Neural cell (in vitro differentiated cells): Measurements from ENCODE around the gene C1orf122. TPM values are rescaled to one million over a fixed set of nuclear protein-coding genes. Genes with fewer than 3 reads are reported as not detected.

Experiments used
- H2AFZ ChIP-seq: fragments of 200-600, 300-800 bp; sonication (generic), shearing (Covaris generic); 2 replicates; pipeline ENCODE4 v1.6.0; 2014; ENCODE audit warnings: low read depth, mild to moderate bottlenecking, antibody characterized with exemption, low read length, moderate library complexity
- H3F3A ChIP-seq: fragments of 200-600 bp; shearing (Covaris generic); 2 replicates; pipeline ENCODE4 v1.6.1; 2016; ENCODE audit warnings: mild to moderate bottlenecking, moderate library complexity, mixed read lengths, antibody characterized with exemption, low read length; ENCODE audit not compliant: insufficient read depth, poor library complexity, severe bottlenecking
- H3K27ac ChIP-seq: fragments of 200-600, 300-800 bp; sonication (generic), shearing (Covaris generic); 2 replicates; pipeline ENCODE4 v1.5.1; 2014; ENCODE audit warnings: mild to moderate bottlenecking, low read length, moderate library complexity
- H3K27me3 ChIP-seq: fragments of 300-800, 200-600 bp; sonication (generic), shearing (Covaris generic); 2 replicates; pipeline ENCODE4 v1.6.0; 2014; ENCODE audit warnings: mild to moderate bottlenecking, low read depth, low read length, moderate library complexity; ENCODE audit not compliant: insufficient read depth
- H3K36me3 ChIP-seq: fragments of 300-800, 200-600 bp; sonication (generic), shearing (Covaris generic); 2 replicates; pipeline ENCODE4 v1.5.1; 2014; ENCODE audit warnings: mild to moderate bottlenecking, antibody characterized with exemption, low read length, moderate library complexity; ENCODE audit not compliant: insufficient read depth
- H3K4me2 ChIP-seq: fragments of 300-800, 200-600 bp; sonication (generic), shearing (Covaris generic); 2 replicates; pipeline ENCODE4 v1.6.0; 2014; ENCODE audit warnings: mild to moderate bottlenecking, low read length
- H3K4me3 ChIP-seq: fragments of 300-800, 200-600 bp; sonication (generic), shearing (Covaris generic); 2 replicates; pipeline ENCODE4 v1.5.1; 2014; ENCODE audit warnings: mild to moderate bottlenecking, low read length, moderate library complexity
- H3K79me2 ChIP-seq: fragments of 200-600 bp; shearing (Covaris generic); replicated peaks from 2 replicates; pipeline ENCODE4 v1.6.0; 2014; ENCODE audit warnings: mild to moderate bottlenecking, low read length, moderate library complexity; ENCODE audit not compliant: insufficient read depth
- H3K9ac ChIP-seq: fragments of 300-800, 200-600 bp; sonication (generic), shearing (Covaris generic); 2 replicates; pipeline ENCODE4 v1.6.1; 2016; ENCODE audit warnings: mild to moderate bottlenecking, low read length, mixed read lengths
- H3K9me2 ChIP-seq: fragments of 200-600 bp; shearing (Covaris generic); 2 replicates; pipeline ENCODE4 v1.6.1; 2016; ENCODE audit warnings: mild to moderate bottlenecking, low read length, mixed read lengths; ENCODE audit not compliant: insufficient read depth
- H3K9me3 ChIP-seq: fragments of 200-600, 300-800 bp; sonication (generic), shearing (Covaris generic); 2 replicates; pipeline ENCODE4 v1.6.1; 2016; ENCODE audit warnings: mild to moderate bottlenecking, mixed run types, low read length, moderate library complexity, mixed read lengths
- H4K20me1 ChIP-seq: fragments of 200-600 bp; shearing (Covaris generic); 2 replicates; pipeline ENCODE4 v1.6.1; 2016; ENCODE audit warnings: mild to moderate bottlenecking, mixed run types; ENCODE audit not compliant: insufficient read depth
- CTCF ChIP-seq: fragments of 450-650 bp; IDR thresholded peaks from 2 replicates; pipeline ENCODE4 v1.5.1; 2014; ENCODE audit warnings: antibody characterized with exemption, mild to moderate bottlenecking, moderate library complexity; ENCODE audit not compliant: poor library complexity, severe bottlenecking
- EP300 ChIP-seq: fragments of 450-650 bp; conservative IDR thresholded peaks from 2 replicates; pipeline ENCODE4 v1.6.1; 2014; ENCODE audit warnings: antibody characterized with exemption, mild to moderate bottlenecking, moderate library complexity; ENCODE audit not compliant: poor library complexity, severe bottlenecking
- EZH2 ChIP-seq: fragments of 200-600, 300-800 bp; shearing (Covaris generic), sonication (generic); IDR thresholded peaks from 2 replicates; pipeline ENCODE4 v1.6.1; 2014; ENCODE audit warnings: antibody characterized with exemption, low read length, borderline replicate concordance, mild to moderate bottlenecking; ENCODE audit not compliant: insufficient read depth, poor library complexity, severe bottlenecking
- MXI1 ChIP-seq: fragments of 450-650 bp; conservative IDR thresholded peaks from 2 replicates; pipeline ENCODE4 v1.6.1; 2014; ENCODE audit warnings: antibody characterized with exemption, mild to moderate bottlenecking; ENCODE audit not compliant: poor library complexity, severe bottlenecking
- POLR2AphosphoS5 ChIP-seq: IDR thresholded peaks from 2 replicates; pipeline ENCODE4 v1.6.1; 2012
- RAD21 ChIP-seq: fragments of 450-650 bp; conservative IDR thresholded peaks from 2 replicates; pipeline ENCODE4 v1.6.1; 2014; ENCODE audit warnings: antibody characterized with exemption, mild to moderate bottlenecking, moderate library complexity
- SMC3 ChIP-seq: fragments of 450-650 bp; conservative IDR thresholded peaks from 2 replicates; pipeline ENCODE4 v1.6.1; 2014; ENCODE audit warnings: antibody characterized with exemption, mild to moderate bottlenecking, moderate library complexity; ENCODE audit not compliant: poor library complexity
- TAF1 ChIP-seq: IDR thresholded peaks from 2 replicates; pipeline ENCODE4 v1.6.1; 2012; ENCODE audit warnings: low read depth
- polyA minus RNA-seq: library from RNA; depleted of rRNA, polyadenylated mRNA; stranded (reverse); fragments of >200 nt; gene quantifications from 2 replicates; pipeline ENCODE4 v1.2.3, GENCODE V29; 2014
- polyA plus RNA-seq: library from polyadenylated mRNA; depleted of rRNA; stranded (reverse); fragments of >200 nt; gene quantifications from 2 replicates; pipeline ENCODE4 v1.2.3, GENCODE V29; 2014
- TF ChIP-seq, protein P1 (sequence below): IDR thresholded peaks from 2 replicates; pipeline ENCODE4 v1.6.1; 2012; ENCODE audit warnings: borderline replicate concordance

C1orf122 gene
- polyA plus RNA-seq, result 133 and 143 TPM in 2 replicates
- 27.5 and 30.8 TPM in 2 replicates for polyA minus RNA-seq

- peak within 1 kb of the TSS; percentile 59 for H3K4me2 ChIP-seq
- no peaks in the 10 kb centered on the region for H3K27me3 ChIP-seq
- no peaks in the 10 kb centered on the region for H3K9me3 ChIP-seq
- H3F3A ChIP-seq, result no peaks in the 10 kb centered on the region
- peaks cover 9% of the 10 kb centered on the region for H3K36me3 ChIP-seq
- peaks cover 16% of the 10 kb centered on the region for H3K79me2 ChIP-seq
- H3K27ac ChIP-seq, result peak within 1 kb of the TSS; percentile 85
- H3K4me3 ChIP-seq, result peak within 1 kb of the TSS; percentile 88
- H2AFZ ChIP-seq, result peak within 1 kb of the TSS; percentile 43
- H4K20me1 ChIP-seq, result no peaks in the 10 kb centered on the region
- no peaks in the 10 kb centered on the region for H3K9me2 ChIP-seq
- H3K9ac ChIP-seq, result peak within 1 kb of the TSS; percentile 87
- TF ChIP-seq RAD21 (no peak), POLR2AphosphoS5 (peak; percentile 90), MXI1 (peak; percentile 84)
Observed at GRCh38 chr1:37807555-37808368, at the start of gene C1orf122, which contains the start of gene YRDC. Gene C1orf122 (plus strand): TSS chr1:37807790. CDS start chr1:37808405, 615 bp downstream. Gene YRDC (minus strand): TSS chr1:37808208. CDS start chr1:37808180, 28 bp downstream.

DNA sequence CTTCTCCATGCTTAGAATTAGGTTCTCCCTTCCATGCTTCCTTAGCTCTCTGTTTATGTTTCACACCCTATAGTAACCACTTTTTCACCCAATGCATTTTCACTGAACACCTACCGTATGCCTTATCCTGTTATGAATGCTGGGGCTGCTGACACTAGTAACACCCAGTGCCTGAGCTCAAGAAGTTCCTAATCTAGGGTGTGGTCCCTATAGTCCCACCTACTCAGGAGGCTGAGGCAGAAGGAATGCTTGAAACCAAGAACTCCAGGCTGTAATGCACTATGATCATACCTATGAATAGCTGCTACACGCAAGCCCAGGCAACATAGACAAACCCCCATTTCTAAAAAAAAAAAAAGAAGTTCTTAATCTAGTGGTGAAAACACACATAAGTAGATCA is 48.1 kb upstream of the C1orf122 start:
- Histone ChIP-seq H3K27ac (no peak overlapping the region), H3K4me2 (no peak overlapping the region), H3K9ac (no peak overlapping the region), H3F3A (no peaks in the 10 kb centered on the region), H3K79me2 (no peaks in the 10 kb centered on the region), H3K9me3 (no peaks in the 10 kb centered on the region), H3K4me3 (no peak overlapping the region), H3K9me2 (no peaks in the 10 kb centered on the region), H4K20me1 (no peaks in the 10 kb centered on the region), H2AFZ (no peak overlapping the region), H3K27me3 (peaks cover 99% of the 10 kb centered on the region), H3K36me3 (no peaks in the 10 kb centered on the region)
- TF ChIP-seq TAF1, result no peak
- TF ChIP-seq EP300, result no peak
- TF ChIP-seq CTCF, result no peak
- TF ChIP-seq, protein P1, sequence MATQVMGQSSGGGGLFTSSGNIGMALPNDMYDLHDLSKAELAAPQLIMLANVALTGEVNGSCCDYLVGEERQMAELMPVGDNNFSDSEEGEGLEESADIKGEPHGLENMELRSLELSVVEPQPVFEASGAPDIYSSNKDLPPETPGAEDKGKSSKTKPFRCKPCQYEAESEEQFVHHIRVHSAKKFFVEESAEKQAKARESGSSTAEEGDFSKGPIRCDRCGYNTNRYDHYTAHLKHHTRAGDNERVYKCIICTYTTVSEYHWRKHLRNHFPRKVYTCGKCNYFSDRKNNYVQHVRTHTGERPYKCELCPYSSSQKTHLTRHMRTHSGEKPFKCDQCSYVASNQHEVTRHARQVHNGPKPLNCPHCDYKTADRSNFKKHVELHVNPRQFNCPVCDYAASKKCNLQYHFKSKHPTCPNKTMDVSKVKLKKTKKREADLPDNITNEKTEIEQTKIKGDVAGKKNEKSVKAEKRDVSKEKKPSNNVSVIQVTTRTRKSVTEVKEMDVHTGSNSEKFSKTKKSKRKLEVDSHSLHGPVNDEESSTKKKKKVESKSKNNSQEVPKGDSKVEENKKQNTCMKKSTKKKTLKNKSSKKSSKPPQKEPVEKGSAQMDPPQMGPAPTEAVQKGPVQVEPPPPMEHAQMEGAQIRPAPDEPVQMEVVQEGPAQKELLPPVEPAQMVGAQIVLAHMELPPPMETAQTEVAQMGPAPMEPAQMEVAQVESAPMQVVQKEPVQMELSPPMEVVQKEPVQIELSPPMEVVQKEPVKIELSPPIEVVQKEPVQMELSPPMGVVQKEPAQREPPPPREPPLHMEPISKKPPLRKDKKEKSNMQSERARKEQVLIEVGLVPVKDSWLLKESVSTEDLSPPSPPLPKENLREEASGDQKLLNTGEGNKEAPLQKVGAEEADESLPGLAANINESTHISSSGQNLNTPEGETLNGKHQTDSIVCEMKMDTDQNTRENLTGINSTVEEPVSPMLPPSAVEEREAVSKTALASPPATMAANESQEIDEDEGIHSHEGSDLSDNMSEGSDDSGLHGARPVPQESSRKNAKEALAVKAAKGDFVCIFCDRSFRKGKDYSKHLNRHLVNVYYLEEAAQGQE, result no peak
- TF ChIP-seq RAD21, result no peak
- TF ChIP-seq MXI1, result no peak
- TF ChIP-seq SMC3, result no peak
- TF ChIP-seq EZH2, result no peak
- TF ChIP-seq POLR2AphosphoS5, result no peak
